ENCODE data around the gene LRRN4CL.
"Not testable (repeated sequence)": the region's sequence is repeated elsewhere in the genome, so short reads cannot be mapped to it uniquely, and the experiment has no call there.

Gene LRRN4CL

DNA sequence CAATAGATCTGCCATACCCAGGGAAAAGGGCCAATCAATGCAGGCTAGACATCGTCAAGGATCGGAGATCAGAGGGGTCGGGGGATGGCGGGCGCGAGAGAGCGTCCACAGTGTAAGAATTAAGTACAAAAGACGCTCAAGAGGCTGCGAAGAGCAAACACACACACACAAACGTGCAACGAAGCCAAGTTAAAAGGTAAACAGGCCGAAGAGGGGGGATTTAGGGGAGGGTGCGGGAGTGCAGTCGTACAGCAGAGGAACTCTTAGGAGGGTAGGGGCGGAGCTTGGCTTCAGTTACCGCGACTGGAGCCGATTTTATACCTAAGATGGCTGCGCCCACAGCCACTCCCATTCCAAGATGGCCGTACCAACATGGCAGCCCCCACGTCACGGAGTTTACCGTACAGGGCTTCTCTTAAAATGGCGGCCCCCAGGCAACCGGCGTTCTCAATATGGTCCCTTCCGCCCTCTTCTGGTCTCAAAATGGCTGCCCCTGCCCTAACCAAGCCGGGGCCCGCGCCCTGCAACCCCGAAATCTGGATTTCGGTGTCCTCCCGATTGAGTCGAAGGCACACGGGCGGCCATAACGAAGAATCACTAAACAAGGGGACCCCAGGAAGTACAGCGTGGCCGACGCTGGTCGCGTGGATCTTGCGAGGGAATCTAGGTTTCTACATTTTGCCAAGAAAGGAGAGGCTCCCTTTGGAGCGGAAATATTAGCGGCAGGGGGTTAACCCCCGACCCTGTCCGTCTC is 20.1 kb upstream of the LRRN4CL start:
- DNase-seq (ENCODE audit: low read depth), result peak; percentile 90

DNA sequence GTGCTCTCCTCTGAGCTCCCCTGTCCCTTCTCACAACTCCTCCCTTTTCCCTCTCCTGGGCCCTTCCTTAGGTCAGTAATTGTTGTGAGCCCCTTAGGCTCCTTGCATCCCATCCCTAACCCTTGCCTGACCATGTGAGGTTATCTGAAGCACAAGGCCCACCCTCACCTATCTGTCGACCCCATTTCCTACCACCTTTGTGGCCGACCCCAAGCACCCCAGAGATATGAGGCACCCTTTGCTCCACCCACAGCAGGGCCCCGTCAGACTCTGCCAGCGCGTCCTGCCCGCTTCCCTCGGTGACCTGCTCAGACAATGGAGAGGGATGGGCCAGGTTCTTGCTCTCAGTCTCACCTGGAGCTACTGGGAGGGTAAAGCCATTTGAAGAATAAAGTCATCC is 19.5 kb upstream of the LRRN4CL start:
- DNase-seq (ENCODE audit: low read depth), result peak; percentile 14

DNA sequence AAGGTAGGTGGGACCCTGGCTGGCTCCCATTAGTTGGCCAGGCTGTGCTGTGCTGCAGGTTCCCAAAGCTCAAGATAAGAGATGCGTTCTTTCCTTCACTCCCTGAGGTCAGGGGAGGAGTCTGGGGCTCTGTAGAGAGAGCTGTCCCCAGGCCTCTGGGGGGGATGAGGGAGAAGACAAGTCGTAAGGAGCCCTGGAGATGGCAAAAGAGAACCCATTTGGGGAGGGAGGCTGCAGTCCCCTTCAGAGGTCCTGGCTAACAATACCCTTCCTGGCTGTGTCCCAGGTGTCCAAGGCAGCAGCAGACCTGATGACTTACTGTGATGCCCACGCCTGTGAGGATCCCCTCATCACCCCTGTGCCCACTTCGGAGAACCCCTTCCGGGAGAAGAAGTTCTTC is 19.1 kb upstream of the LRRN4CL start:
- DNase-seq (ENCODE audit: low read depth), result no peak

DNA sequence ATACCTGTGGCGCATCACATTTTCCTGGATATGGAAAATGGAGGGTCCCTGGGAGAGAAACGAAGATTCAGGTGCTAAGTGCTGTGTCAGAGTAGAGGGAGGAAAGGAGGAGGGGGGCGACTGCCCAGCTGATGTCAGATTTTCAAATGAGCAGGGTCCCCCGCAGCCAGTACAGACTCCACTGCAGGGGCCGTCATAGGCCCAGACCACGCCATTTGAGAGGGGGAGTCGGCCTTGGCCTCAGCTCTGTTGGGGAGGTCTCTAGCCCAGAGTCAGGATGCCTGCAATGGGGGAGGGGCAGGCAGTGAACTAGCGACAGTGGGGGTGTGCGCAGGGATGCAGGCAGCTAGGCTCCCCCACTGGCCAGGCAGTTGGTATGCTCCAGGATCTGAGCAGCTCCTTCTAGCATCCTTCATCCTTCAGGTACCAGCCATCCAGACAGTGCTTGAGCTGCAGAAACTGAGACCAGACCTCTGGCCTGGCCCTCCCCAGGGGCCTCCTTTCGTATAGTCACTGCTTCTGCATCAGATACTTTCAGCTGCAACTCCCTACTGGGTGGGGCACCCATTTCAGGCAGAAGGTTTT is 18.0 kb upstream of the LRRN4CL start, which contains the start of the genes BSCL2 and GNG3:
Gene BSCL2, minus strand, starts transcription at position 148 of the 585 bp plus-strand sequence. CDS start 229 bp downstream, outside the sequence.
Gene GNG3, plus strand, starts transcription at position 400 of the 585 bp plus-strand sequence. CDS start 620 bp downstream, outside the sequence.
- DNase-seq (ENCODE audit: low read depth), result no peak

DNA sequence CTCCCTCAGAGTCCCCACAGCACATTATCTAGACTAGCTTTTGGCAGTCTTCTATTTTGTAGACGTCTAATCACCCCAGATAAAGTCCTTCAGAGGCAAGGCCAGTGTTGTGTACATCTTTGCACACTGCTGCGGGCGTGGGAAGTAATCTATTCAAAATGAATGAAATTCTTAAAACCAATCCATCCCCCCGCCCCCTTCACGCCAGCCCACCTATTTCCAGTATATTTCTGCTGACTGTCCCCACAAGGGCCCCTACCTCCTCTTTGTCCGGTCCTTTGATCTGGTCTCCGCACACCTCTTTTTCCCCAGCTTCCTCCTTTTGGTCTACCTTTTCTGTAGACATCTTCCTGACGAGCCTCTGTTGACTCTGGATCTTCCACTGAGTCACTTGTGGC is 17.5 kb upstream of the LRRN4CL start:
- DNase-seq (ENCODE audit: low read depth), result no peak

DNA sequence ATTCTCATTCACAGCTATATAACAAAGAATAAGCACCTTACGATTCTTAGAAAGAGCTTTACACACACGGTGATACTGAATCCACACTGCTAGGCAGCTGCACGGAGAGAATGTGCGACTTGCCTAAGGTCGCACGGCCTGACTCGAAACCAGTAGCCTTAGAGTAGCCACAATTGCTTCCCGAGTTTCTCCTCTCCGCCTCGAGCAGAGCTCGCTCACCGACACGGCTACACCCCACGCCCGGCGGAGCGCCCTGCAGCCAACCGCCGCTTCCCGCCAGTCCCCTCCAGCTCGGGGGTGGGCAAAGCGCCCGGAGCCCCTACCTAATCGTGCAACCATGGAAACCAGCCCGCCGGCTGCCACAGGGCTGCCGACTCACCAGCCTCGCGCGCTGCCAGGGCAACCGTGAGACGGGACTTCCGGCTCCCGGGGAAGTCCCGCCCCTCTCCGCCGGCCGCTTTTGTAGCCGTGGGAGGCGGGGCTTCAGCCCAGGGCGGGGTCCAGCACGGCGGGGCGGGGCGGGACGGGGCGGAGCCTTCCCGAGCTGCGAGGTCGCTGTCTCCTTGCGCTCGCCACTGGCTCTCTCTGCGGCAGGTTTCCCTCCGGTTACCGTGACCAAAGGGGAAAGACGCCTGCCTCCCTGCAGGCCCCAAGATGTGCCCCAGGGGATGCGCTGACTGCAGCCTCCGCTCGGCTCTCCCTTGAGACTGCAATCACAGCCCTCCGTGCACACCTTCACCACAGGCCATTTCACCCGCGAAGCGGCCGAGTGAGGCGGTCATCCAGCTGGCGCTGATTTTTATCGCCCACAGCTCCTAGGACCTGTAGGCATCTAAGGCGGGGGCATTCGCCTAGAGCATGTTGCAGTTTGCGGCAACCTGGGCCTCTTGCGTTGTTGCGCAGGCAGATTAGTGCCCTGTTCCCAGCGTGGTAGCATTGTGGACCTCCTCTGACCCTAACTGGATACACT is 16.8 kb upstream of the LRRN4CL start:
- peak; percentile 93 for DNase-seq (ENCODE audit: low read depth)

DNA sequence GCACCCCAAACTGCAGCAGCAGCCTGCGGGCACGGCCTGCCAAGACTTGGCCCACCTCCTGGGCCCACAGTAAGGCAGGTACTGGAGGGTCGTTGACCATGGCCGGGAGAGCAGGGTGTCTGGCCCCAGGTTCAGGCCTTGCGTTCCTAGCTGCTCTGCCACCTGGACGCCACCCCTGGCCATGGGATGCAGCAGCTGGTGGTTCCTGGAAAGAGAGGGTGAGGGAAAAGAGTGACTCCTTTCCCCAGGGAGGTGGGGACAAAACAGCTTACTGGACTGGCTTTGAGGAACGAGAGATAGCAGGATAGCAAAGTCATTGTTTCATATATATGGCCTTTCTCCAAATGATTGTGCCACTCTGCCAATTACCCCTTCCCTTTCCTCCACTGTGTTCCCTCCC is 16.1 kb upstream of the LRRN4CL start:
- no peak for DNase-seq (ENCODE audit: low read depth)

DNA sequence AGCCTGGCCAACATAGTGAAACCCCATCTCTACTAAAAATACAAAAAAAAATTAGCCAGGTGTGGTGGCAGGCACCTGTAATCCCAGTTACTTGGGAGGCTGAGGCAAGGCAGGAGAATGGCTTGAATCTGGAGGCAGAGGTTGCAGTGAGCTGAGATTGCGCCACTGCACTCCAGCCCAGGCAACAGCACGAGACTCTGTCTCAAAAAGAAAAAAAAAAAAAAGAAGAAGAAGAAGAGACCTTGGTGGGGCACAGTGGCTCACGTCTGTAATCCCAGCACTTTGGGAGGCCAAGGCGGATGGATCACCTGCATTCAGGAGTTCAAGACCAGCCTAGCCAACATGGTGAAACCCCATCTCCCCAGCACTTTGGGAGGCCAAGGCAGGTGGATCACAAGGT is 14.6 kb upstream of the LRRN4CL start:
- not testable (repeated sequence) for DNase-seq (ENCODE audit: low read depth)

DNA sequence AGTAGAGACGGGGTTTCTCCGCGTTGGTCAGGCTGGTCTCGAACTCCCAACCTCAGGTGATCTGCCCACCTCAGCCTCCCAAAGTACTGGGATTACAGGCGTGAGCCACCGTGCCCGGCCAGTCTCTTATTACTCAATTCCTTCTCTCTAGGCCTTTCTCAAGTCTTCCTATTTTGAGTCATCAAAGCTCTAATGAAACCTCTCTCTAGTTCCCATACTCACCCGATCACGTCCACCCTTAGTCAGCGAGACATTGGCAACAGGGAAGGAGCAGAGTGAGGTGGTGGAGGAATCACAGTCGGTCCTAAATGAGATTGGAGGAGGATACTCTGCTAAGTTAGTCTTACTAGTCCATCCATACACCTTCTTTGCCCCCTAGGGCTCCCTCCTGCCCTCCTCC is 12.9 kb upstream of the LRRN4CL start:
- DNase-seq (ENCODE audit: low read depth), result no peak

DNA sequence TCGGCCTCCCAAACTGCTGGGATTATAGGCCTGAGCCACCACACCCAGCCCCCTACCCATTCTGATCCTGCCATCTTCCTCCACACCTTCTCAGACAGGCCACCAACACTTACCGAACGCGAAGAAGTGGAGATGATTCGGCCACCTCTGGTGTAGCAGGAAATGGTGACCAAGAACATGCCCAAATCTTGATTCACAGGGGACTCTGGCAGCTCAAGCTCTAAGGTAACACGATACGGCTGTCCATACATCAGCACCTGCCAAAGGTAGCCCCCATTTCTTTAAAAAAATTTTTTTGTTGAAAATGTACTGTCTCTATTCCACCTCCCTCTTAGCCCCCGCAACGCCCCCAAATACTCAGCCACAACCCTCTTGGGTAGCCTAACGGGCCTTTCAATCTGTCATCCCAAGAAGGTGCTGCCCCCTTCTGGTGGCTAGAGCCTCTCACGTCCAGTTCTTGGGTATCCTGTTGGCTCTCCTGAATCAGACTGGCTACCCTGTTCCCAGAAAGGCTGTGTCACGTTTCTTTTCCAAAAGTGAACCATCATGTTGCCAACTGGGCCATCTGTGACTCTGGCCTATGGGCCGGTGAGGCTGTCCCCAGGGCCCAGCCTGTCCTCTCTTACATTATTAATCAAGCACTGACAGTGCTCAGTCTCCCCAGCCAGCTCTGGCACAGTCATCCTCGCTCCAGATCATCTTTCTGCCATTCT is 5.3 kb upstream of the LRRN4CL start:
- DNase-seq (ENCODE audit: low read depth), result peak; percentile 43

DNA sequence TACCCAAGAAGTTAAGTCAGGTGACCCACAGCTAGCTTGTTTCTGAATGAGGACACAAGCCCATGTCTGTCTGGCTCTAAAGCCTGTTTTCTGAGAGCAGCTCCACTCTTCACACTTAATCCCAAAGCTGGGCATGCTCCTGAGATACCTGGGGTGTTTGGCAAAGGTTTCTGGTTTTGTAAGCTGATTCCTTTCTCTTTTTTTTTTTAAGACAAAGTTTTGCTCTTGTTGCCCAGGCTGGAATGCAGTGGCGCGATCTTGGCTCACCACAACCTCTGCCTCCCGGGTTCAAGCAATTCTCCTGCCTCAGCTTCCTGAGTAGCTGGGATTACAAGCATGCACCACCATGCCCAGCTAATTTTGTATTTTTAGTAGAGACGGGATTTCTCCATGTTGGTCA is 4.3 kb upstream of the LRRN4CL start:
- DNase-seq (ENCODE audit: low read depth), result not testable (repeated sequence)

DNA sequence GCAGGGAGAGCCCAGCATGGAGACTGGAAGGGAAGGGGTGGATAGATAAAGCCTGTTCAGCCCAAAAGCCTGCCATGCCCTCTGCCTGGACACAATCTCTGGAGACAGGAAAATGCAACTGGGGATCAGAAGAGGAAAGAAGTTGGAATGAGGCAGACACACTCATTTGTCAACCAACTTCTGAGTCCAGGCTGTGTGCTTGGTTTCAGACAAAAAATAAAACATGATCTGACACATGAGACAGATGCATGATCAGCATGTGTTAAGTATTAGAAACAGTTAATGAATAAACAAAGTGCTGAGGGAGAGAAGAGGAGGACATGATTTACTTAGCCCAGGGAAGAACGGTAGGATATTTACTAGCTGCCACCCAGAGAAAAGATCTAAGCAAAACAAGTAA is 839 bp downstream of the LRRN4CL start:
- no peak for DNase-seq (ENCODE audit: low read depth)

DNA sequence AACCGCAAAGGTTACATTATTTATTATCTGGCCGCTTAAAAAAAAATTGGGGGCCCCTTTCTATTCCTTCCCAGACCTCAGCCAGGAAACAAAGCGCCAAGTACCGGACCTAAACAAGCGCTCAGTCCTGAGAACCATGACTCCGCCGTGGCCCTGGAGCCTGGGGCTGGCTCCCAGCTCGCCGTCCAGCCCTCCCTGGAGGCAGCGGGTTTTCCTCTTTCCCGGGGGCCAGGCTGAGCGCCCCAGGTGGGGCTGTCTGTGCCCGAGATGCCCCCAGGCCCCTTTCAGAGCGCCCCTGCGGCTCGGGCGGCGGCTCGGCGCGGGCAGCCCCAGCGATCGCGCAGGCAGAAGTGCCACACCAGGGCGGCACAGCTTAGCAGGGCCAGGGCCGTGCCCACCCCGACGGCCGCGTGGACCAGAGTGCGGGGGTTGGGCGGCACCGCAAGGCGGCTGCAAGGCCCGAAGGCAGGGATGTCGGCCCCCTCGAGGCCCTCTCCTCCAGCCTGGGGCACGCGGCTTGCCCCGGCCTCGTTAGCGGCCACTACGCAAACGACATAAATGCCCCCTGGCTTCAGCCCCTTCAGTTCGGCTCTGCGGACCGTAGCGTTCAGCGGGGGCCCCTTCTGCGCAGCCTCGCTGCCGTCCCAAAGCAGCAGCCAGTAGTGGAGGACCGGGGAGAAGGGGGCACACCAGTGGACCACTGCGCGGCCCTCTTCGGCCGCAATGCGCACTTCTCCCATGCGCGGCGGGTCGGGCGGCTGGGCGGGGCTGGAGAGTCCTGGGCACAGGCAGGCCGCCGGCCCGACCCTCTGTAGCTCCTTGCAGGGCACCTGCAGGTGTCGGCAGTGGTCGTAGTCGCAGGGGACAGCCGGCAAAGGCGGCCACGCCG is 1.6 kb downstream of the LRRN4CL start:
- no peak for DNase-seq (ENCODE audit: low read depth)

DNA sequence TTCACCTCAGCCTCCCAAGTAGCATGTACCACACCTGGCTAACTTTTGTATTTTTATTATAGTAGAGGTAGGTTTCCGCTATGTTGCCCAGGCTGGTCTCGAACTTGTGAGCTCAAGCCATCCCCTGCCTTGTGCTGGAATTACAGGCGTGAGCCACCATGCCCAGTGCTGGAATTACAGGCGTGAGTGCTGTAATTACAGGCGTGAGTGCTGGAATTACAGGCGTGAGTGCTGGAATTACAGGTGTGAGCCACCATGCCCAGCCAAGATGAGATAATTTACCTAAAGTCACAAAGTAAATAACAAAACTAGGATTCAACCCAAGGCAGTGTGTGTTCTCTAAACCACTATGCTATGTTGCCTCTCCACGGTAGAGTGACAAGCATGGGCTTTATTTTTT is 6.8 kb downstream of the LRRN4CL start:
- no peak for DNase-seq (ENCODE audit: low read depth)

DNA sequence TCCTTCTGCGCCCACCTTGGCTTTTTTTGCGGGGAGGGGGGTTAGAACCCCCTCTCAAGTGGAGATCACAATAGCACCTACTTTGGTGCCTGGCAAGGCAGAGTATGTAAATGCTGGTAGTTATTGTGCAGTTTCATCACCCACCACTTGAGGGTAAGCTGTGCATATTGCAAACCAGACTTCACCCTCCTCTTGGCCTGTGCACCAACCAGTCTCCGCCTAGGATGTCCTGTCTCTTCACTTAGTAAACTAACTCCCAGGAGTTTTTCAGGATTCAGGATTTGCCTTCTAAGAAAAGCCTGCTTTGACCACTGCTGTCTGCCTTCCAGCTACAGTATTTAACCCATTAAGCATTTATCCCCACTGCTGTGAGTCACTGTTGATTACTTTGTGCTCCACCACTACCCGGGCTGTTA is 8.5 kb downstream of the LRRN4CL start:
- no peak for DNase-seq (ENCODE audit: low read depth)

DNA sequence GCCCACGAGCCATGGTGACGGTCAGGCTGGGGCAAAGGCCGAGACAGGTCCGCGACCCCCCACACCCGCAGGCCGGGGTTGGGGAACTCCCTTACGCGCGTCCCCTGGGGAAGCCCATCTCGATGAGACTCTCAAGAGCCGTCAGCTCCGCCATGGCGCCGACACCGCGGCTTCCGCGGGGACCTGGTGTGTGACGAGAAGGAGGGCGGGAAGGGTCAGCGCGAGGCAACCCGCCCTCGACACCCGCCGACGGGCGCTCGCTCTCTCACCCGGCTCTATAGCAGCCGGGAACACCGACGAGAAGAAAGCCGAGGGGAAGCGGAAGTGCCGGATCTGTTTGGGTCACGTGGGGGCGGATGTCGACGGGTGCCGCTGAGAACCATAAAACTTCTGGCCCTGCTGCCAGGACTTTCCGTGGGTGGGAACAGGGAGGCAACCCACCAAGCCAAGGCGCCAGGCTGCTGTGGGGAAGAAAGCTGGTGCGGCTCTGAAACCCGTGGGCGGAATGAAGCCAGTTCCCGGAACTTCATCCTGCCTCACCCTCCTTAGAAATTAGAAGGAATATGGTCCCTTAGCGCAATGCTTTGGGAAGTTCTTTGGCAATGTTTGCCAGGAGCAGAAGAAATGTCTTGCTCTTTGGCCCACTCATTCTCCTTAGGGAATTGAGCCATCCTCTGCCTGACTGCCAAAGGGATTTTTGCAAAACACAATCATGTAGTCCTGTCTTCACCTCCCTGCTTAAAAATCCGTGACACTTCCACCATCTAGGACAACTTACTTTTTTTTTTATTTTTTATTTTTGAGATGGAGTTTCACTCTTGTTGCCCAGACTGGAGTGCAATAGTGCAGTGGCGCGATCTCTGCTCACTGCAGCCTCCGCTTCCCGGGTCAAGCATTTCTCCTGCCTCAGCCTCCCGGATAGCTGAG is 10.3 kb downstream of the LRRN4CL start, which contains the start of gene UBXN1:
Gene UBXN1, minus strand, starts transcription at position 304 of the 927 bp plus-strand sequence. Its CDS starts 150 bp downstream, at position 154.
- DNase-seq (ENCODE audit: low read depth), result peak; percentile 74

DNA sequence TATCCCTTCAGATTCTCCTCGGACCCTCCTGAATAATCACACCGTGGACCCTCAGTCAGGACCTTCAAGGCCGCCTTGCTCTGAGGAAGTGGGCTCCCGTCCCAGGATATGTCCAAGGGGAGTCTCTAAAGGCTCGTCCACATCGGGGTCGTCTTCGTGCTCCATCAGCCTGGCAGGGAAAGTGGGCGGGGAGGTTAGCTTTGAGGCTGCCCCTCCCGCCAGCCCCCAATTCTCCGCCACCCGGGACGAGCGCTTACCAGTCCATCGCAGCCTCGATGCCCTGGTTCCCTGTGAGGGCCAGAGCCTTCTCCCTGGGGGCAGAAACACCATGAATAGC is 10.9 kb downstream of the LRRN4CL start:
- no peak for DNase-seq (ENCODE audit: low read depth)

DNA sequence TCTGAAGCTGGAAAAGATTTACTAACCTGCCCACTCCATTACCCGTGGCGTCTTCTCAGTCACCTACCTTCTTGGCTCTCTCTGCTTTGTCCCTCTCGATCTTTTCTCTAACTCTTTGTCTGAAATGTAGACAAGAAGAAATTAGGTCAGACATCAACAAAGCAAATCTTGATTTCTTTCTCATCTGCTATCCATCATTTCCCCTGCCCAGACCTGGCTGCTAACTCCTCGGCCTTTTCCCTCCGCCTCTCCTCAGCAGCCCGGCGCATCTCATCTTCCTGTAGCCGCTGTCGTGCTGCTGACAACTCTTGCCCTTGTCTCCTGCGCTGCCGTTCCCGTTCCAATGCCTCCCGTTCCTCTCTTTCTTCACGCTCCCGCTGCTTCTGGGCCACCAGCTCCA is 11.6 kb downstream of the LRRN4CL start:
- no peak for DNase-seq (ENCODE audit: low read depth)

DNA sequence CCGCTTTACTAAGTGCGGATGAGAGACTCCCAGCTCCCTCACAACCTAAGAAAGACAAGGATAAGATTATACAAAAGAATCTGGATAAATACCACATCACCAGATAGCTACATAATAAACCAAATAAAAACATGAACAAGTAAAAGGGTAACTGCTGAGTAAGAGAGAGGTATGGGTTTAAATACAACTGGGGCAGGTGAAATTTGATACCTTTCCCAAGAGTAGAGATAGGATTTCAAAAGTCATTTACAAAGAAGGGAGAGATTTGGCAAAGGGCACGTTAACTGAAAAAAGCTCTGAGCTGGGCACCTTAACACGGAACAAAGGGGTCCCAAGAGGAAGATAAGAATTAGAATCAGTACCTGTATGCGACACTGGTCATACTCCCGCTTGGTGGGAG is 12.2 kb downstream of the LRRN4CL start:
- no peak for DNase-seq (ENCODE audit: low read depth)

DNA sequence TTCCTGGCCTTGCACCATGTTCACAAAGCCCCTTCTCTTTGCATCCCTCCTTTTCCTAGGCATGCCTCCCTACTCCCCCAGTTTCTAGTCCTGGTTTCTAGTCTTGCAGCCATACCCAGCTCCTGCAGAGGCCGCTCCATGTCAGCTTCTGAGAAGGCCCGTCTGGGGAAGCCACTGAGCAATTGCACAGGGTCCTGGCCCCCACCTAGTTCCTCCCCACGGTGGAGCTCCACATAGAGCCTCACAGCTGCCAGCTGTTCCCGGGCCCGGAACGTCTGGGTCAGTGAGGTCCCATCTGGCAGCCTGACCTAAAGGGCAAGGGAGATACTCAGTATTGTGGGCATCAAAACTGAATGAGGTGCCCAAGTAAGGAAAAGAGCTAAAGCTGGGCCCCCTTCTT is 12.6 kb downstream of the LRRN4CL start:
- DNase-seq (ENCODE audit: low read depth), result no peak
